GM19468 (cell line): ENCODE data around the gene CAVIN2.

ENCODE experiments used
- ATAC-seq: cut with Tn5 transposase; IDR thresholded peaks from one replicate; pipeline ENCODE4 v1.9.1; 2021; ENCODE audit warnings: mild to moderate bottlenecking, moderate library complexity, moderate number of reproducible peaks; ENCODE audit not compliant: unreplicated experiment; ENCODE audit errors: extremely low read depth

Gene CAVIN2

DNA sequence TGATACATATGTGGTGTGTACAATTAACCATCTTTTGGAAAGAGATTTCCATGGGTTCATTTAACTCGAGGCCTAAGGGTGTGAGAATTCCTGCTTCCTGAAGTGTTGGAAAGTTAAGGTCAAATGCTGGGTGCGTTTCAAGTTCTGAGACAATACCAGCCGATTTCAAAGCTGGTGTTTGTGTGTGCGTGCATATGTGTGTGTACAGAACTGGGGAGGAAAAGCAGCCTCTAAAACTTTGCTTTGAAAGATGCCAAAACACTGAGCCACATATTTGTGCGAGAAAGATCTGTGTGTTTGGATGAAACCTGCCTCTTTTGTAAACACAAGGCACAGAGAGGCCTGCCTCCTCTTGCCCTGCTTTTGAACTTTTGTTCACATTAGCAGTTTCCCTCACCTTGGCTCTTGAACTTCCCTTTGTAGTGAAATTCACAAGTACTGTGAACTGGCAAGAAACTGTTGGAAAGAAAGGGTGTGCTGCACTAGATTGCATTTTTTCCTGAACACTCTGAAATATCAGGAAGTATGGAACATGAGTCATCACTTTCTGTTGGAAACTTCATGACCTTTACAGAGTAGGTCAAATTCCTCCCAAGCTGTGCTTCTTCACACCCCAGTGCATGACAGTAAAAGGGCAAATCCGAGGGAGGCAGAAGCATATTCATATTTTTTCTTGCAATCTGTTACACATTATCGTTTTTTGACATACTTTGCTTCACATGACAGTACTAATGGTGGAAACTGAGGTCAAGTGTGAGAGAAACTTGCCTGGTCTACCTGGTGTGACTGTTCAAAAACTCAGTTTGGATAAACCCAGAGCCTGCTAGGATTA lies 20.0 kb upstream of the CAVIN2 start:
- no peak for ATAC-seq

DNA sequence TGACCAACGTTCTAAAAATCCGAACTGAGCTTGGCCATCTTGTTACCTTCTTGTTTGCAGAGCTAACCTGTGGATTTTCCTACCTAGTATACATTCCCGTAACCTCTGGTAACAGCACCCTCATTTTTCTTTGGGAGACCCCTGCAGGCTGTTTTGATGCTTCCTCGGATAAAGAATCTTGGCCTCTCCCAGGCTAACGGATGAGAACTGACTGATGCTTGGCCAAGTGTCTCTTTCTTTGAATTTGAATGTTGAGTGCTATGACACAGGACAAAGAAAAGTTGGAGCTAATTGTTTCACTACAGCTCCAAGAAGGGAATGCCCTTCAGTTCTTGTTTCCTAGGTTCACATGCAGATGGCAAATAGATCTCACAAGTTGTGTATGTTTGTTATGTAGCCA lies 19.3 kb upstream of the CAVIN2 start:
- no peak for ATAC-seq

DNA sequence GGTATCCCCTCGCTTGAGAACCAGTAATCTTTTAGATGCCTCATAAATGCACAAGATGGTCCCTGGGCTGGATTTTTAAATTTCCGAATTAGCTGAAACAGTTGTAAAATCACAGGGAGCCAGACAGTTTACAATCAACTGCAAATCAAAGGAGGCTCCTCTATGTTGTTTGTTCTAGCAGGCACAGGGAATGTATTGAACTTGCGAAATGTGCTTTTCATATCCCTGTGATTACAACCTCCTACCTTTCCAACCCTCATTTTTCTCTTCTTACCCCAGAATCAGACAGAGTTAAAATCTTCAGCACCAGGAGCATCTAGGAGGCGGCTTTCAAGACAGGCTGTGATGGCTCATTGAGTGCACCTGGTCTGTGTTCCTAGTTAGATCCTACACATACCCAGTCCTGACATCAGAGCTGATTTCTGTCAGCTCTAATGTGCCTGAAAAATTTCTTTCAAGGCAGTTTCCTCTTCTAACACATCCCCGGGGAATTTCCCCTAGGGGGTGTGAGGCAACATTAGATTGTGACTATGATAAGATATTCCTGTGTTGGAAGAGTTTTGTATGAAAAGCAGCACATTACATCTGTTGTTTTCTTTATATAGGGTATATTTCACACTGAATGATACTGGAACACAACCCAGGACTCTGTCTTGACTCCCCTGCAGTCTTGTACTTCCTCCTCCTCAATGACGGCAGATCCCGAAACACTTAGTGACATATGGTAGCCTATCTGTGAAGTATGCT lies 17.9 kb upstream of the CAVIN2 start:
- ATAC-seq = no peak

DNA sequence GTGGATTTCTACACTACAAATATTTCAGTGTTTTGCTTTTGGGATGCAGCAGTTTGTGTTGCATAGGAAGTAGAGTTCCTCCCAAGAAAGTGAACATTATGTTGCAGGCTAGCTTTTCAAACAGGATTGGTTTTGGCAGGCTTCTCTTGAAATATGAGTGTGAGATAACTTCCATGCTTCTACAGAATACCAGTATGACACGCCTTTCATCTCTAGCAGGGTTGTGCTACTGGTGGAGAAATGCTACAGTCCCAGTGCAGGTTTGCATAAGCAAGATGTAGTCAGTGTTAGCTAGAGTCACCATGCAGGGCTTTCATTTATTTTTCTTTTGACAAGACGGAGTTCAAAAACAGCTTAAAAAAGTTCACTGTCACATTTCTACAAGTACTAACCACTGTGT lies 17.1 kb upstream of the CAVIN2 start:
- no peak for ATAC-seq

DNA sequence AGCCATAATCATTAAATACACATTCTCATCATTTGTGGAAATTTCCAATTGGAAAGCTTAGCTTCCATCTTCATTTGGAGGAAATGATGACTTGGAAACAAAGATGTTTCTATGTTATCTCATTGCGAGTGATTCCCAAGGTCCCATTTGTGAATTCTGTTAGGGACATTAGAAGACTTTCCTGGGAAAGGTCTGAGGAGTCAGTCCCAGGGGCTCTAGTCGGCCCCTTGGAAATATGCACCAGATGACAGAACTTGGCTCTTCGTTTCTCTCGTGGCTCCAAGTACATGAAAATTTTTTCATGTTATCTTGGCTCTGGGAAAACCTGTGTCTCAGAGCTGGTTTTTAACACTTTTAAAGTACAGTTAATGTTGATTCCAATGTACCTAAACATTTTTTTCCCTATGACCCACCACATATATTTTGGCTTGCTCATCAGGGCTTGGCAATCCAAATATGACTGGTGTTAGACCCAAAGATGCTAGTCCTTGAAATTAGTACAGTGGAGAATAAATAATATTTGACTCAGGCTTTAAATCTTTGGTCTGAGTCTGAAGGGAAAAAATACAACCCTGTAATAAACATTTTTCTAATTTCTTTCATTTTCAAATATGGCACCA lies 15.4 kb upstream of the CAVIN2 start:
- ATAC-seq = no peak

DNA sequence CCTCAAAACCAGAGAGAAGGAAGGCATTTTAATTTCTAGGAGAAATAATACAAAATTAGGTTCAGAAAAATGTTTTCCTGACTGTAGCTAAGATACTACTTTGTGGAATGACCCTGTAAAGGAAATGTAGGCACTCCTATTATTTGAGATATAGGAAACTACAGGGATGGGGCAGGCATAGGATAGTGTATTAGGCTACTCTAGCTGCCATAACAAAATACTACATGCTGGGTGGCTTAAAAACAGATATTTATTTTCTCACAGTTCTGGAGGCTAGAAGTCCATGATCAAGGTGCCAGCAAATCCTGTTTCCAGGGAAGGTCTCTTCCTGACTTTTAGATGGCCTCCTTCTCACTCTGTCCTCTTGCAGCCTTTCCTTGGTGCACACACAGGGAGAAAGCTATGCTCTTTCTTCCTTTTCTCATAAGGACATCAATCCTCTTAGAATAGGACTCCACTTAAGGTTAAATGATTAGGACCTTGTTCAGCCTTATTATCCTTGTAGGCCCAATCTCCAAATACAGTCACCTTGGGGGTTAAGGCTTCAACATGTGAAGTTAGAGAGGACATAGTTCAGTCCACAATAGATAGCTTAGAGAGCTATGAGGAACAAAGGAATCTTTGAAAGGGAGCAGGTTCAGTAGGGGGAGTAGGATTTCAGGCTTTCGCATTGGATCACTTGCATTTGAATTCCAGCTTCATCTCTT lies 14.0 kb upstream of the CAVIN2 start:
- no peak for ATAC-seq

DNA sequence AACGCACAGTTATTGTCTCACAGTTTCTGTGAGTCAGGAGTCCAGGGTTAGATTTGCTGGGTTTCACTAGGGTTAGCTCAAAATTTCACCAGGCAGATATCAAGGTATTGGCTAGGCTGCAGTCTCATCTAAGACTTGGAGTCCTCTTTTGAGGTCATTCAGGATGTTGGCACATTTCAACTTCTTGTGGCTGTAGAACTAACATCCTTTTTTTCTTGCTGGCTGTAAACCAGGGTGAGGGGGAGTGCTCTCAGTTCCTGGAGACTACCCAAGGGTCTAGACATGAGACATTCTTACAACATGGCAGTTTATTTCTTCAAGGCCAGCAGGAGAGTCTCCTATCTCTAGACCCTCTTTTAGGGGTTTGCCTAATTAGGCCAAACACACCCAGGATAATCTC lies 12.8 kb upstream of the CAVIN2 start:
- ATAC-seq = no peak

DNA sequence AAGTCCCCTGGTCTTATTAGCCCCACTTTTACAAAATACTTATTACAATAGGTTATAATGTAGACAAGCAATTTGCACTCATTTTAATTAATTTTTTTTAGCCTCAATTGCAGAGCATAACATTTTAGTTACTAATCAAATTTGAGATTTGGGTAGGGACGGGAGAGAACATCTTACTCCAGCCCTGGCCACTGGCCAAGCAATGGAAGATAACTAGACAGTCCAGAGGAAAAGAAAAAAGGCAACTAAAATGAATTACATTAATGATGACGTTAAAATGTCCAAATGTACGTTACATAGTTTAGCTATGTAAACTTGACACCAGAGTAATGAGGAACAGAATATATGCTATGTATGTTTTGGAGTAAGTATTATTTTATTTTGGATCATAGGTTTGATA lies 11.0 kb upstream of the CAVIN2 start:
- no peak for ATAC-seq

DNA sequence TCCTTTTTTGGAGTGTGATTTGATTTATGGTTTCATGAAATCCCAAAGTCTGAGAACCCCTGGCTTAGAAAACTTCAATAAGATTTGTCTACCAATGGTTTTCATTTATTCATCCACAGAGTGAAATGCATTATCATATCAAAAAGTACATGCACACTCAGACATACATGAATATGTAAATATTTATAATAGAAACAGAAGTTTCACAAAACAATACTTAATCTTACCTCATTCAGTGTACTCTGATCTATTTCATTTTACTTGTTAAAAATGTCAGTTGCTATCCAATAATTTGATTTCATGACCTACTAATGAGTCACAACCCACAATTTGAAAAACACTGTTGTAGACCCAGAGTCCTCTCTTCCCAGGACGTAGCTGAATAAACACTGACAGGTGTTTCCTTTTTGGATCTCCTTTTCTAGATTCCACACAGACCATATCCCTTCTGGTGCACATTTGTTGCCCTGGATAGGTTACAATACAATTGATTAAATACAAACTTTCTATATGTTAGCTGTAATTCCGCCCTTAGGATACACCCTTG lies 10.4 kb upstream of the CAVIN2 start:
- ATAC-seq = no peak

DNA sequence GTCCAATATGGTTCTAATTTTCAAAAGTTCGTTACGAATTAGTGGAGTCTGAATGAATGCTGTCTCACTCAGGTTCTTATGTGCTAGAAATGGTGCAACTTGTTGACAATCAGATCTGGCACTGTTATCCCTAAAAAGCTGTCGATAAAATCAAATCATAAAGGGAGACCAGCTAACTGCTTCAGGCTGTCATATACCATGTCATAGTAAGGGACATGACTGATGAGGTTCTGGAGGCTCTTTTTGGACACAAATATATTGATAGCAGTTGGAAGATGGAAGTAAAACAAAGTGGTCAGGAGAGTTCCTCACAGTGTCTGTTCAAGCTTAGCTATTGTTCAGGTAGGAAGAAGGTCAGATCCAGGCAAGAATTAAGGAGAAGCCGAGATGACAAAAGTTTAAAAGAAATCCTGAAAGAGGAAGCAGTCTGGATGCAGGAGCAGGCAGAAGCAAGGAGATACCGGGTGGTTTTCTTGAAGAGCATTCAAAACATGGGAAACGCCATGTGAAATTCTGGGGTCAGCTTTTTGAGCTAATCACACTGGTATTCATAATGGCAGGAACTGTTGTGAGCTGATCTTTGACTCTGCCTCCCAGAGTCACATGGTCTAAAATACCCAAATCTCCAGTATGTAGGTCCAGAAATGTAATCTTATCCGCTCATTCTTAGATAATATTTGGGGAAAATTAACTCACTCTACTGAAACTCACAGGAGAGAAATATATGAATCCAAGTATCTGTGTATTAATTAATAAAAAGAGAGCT lies 9.4 kb upstream of the CAVIN2 start:
- no peak for ATAC-seq

DNA sequence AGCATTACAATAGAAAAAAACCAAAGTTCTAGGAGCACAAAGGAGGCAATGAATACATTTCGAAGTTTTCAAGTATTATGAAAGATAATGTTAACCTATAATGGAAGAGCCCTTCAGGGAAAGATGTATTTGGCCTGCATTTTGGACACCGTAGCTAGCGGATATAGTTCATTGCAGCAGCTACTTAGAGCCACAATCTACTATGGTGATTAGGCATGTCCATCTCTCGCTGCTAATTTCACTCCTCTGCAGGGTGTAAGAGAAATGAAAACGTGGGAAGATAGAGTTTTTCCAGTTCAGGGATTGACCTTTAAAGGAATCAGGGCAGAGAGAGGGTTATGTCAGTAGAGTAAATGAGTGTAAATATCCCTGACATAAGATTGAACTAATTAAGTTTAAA lies 8.5 kb upstream of the CAVIN2 start:
- no peak for ATAC-seq

DNA sequence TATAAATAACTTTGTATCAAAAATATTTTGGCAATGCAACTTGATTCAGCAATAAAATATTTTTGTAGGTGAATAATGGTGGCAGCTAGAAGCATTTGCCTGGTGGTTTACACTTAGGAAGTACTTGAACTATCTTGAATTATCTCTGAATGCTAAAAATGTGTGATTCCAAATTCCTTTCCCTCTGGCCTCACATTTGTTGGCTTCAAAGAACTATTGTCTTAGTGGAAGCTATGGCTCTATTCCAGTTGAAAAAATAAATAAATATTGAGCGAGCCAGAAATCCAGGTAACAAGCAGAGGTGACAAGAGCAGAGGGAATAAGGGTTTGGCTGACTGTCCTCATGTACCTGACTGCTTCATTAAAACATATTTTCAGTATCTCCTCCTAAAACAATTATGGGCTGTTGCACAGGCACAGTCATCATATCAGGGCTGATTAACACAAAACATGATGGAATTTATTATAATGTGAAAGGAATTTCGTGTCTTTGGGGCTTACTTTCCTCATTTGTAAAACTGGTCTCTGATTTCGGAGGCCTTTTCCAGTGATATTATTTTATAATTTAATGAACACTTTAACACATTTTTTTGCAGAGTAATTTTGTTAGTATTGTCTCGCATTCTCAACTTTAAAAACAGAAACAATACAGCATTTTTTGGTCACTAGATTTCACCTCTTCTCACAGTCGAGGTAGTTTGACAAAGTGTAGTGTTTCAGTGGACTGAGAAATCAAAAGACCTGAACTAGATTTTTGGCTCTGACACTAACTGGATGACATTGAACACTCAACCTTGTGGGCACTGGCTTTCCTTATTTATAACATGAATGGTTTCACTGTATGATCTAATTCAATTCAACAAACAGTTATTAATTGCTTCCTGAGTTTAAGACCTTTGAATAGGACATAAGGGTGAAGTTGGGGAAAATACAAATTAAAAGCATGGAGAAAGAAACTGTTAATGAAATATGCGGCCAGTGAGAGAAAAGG lies 7.8 kb upstream of the CAVIN2 start:
- no peak for ATAC-seq

DNA sequence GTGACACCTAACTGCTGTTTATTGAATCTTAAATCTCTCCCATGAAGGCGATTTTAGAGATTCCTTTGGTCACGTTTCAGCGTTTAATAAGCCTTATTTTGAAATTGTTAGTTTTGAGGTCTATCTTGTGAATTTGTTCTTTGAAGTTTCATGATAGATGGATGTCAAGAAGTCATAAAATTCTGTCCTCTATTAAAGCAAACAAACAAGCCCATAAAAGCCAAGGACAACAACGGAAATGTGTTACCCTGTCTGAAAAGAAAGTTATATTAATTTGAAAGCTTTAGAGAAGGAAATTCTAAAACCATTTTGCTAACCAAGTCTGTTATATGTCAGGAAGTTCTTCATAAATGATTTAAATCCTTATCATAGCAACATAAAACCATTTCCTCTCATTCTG lies 7.0 kb upstream of the CAVIN2 start:
- no peak for ATAC-seq

DNA sequence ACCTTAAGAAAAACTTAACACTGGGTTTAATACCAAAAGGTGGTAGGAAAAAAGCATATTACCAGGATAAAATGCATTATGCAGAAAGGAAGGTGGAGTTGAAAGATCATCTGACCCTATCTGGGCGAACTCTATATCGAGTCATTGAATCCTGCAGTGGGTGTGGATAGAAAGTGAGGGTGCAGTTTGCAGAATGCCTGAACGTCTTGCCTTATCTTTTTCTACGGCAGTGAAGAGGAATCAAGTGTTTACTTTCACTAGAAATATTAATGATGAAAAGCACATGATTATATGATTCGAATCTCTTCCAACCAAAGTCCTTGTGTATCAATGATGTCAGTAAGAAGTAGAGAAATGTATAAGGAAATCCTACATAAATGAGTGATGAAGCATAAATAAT lies 4.3 kb upstream of the CAVIN2 start:
- ATAC-seq = no peak

DNA sequence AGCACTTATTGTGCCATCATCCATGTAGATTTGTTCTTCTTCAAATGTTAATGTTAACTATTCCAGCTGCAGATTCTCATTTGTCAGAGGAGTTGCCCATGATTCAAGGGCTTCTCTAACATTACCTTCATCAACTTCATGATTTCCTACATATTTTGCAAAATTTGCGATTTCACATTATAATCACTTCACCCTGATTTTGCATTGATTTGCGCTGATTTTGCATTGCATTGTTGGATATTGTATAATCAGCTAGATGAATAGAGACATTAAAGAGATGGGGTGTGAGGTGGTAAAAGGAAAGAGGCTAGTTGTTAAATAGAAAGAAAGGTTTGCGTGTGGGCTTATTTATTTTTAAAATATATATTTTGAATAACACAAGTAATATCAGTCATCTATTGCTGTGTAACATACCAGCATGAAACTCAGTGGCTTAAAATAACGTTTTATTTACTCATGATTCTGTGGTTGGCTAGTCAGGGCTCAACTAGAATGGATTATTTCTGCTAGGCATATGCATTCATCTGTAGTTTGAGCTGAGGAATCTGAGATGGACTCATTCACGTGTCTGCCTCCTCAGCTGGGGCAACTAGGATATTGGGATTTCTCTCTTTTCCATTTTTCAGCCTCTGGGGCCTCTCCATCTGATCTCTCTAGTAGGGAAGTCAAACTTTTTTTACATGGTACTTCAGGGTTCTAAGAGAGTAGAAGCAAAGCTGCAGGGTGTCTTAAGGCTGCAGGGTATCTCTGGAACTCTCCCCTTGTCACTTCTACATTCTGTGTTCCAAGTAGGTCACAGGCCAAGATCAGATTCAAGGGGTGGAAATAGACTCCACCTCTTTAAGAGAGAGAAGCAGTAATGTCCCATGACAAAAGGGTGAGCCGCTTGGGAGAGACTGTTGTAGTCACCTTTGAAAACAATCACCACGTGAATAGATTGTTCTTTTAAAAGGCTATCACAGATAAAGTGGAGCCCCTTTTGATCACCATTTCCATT lies 2.2 kb upstream of the CAVIN2 start:
- ATAC-seq = no peak

DNA sequence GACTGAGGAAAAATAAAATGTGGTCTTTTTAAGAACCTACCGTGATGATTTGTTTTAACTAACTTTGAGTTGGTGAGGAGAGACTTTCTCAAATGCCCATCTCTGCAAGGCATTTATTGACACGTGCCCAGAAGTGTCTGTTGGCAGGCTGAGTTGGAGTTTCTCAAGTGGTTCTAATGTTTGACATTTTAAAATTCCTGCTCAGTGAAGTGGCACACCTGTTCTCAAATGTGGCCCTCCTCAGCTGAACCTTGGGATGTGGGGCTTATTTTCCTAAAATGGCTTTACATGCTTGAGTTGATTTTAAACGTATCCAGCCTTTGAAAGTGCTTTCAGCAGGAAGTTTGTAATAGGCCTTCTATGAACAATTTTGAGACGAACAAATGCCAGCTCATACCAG lies 876 bp upstream of the CAVIN2 start:
- no peak for ATAC-seq

DNA sequence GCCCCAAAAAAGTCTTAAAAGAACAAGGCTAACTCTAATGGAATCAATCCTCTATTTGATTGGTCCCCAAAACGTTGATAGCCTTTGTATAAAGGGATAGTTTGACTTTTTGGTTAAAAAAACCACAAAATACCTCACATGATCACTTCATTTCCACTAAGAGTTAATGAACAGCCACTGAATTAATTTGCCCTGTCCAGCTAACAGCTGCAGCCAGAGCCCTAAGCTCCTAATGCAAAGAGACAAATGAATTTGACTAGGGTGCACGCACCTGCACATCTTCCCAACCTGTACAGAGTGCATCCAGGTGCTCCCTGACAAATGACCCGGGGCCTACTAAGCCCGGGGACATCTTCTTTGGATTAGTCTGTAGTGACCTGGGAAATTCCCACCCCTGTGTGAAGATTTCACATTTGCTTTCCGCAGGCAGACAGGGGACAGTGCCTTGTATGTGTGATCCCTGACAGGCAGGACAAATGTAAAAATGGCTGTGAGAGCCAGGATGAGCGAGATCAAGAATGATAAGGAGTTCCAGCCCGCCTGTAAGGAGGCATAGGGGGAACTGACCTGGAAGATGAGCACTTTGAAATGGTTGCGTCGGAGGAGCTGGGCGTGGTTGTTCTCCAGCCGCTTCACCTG lies 893 bp downstream of the CAVIN2 start:
- no peak for ATAC-seq
